ENCODE results near the gene SLC35F3.

- TF ChIP-seq CTCF (IDR thresholded peaks at IDR 0.05), result no peak
- no peak for TF ChIP-seq POLR2A (IDR thresholded peaks at IDR 0.05)
Observed at GRCh38 chr1:234090212-234091064, 186.0 kb downstream of the SLC35F3 start.
